Thyroid gland (tissue), 4 donors: ENCODE data around the gene PARP2. TPM values are rescaled to one million over a fixed set of nuclear protein-coding genes. Genes with fewer than 3 reads are reported as not detected.
A peak's percentile ranks its signal among the peaks of the same experiment; 100 is the strongest.

Experiments
- DNase-seq, 2 donors: peaks; one replicate each; pipeline ENCODE4 v3.0.0-alpha.2; 2019
- H3K27ac ChIP-seq, 3 donors: fragments of 200-600 bp; sonication (generic); 1 replicate in 2 of 3; 2 replicates in 1 of 3; pipeline ENCODE4 v1.5.1; 2016 to 2019; ENCODE audit warnings: mild to moderate bottlenecking in 1 of 3, moderate library complexity in 1 of 3
- H3K27me3 ChIP-seq: fragments of 200-600 bp; sonication (generic); one replicate; pipeline ENCODE4 v1.5.1; 2019
- H3K36me3 ChIP-seq, 2 donors: fragments of 200-600 bp; sonication (generic); one replicate each; pipeline ENCODE4 v1.5.1; 2016 to 2019
- H3K4me1 ChIP-seq, 2 donors: fragments of 200-600 bp; sonication (generic); one replicate each; pipeline ENCODE4 v1.5.1; 2017 to 2019
- H3K4me3 ChIP-seq, 3 donors: fragments of 200-600 bp; sonication (generic); replicated peaks in 1 of 3; 1 replicate in 2 of 3; 2 replicates in 1 of 3; pipeline ENCODE4 v1.5.1; 2016; ENCODE audit warnings: mild to moderate bottlenecking in 1 of 3
- H3K9me3 ChIP-seq: fragments of 200-600 bp; sonication (generic); one replicate; pipeline ENCODE4 v1.5.1; 2017
- CTCF ChIP-seq, 6 experiments: fragments of 200-600 bp in 3 of 6; fragments of 450-650 bp in 3 of 6; sonication (generic) in 3 of 6; IDR thresholded peaks; one replicate each; pipeline ENCODE4 v1.5.1; 2016 to 2019; ENCODE audit warnings: antibody characterized with exemption in 6 of 6, mild to moderate bottlenecking in 2 of 6, inconsistent platforms in 1 of 6, moderate library complexity in 1 of 6
- POLR2A ChIP-seq, 2 donors: fragments of 450-650 bp; IDR thresholded peaks; one replicate each; pipeline ENCODE4 v1.6.1; 2017; ENCODE audit warnings: antibody characterized with exemption in 2 of 2, mild to moderate bottlenecking in 2 of 2, moderate library complexity in 1 of 2
- WGBS, 2 donors: methylation state at CpG; one replicate each; pipeline ENCODE4 v1.1.5; 2017; 5-methylcytosine and 5-hydroxymethylcytosine counted together
- intact Hi-C: fragments of 100-400 bp; cut with DNase I; formaldehyde crosslinking; loops from one replicate; pipeline ENCODE4 v1.15.1; 2023
- total RNA-seq, 4 donors: library from RNA; depleted of rRNA; stranded (reverse); fragments of >200 nt; gene quantifications; one replicate each; pipeline ENCODE4 v1.2.3, GENCODE V29; 2016

Gene PARP2
- total RNA-seq, 4 donors from 2014 or later = 8.8 to 14.6 (median 9.7) TPM

- H3K36me3 ChIP-seq = peaks cover 4 to 11% of the 10 kb centered on the region in 2 donors
- no peaks in the 10 kb centered on the region for H3K27me3 ChIP-seq
- no peaks in the 10 kb centered on the region for H3K9me3 ChIP-seq
- DNase-seq = peak; percentile 75 to 84
- intact Hi-C loops = no loop called here
- TF ChIP-seq CTCF (IDR thresholded peaks at IDR 0.05) (peak in 5 of 6 experiments; percentile 78 to 93 (median 87)), POLR2A (IDR thresholded peaks at IDR 0.05) (no peak)
- peaks cover 6 to 7% of the 10 kb centered on the region in 2 donors for H3K4me1 ChIP-seq
- H3K27ac ChIP-seq = peak within 1 kb of the TSS in 1 of 3 donors; percentile 53
- H3K4me3 ChIP-seq = peak within 1 kb of the TSS; percentile 8 to 51 (median 41)
- whole genome bisulfite sequencing, 2 donors = 0 to 1% methylated on average over 27 of the region's 27 CpGs
Measured at GRCh38 chr14:20305265-20306078, 38.0 kb upstream of the PARP2 start, which contains the start of gene TTC5. Gene TTC5, minus strand, starts transcription at chr14:20305951. Its CDS starts 14 bp downstream, at chr14:20305937.

- TF ChIP-seq CTCF (IDR thresholded peaks at IDR 0.05) = peak in 1 of 6 experiments; percentile 65
- no peak for TF ChIP-seq POLR2A (IDR thresholded peaks at IDR 0.05)
- H3K27me3 ChIP-seq = no peaks in the 10 kb centered on the region
Measured at GRCh38 chr14:20306079-20306423, 37.4 kb upstream of the PARP2 start.

GRCh38 chr14:20314026-20314425 is 29.4 kb upstream of the PARP2 start:
- H3K9me3 ChIP-seq = no peaks in the 10 kb centered on the region
- peaks cover 34 to 52% of the 10 kb centered on the region in 2 donors for H3K36me3 ChIP-seq
- no peak overlapping the region for H3K4me3 ChIP-seq
- no peaks in the 10 kb centered on the region for H3K27me3 ChIP-seq
- no peak for TF ChIP-seq CTCF (IDR thresholded peaks at IDR 0.05)
- TF ChIP-seq POLR2A (IDR thresholded peaks at IDR 0.05) = no peak
- no peaks in the 10 kb centered on the region for H3K4me1 ChIP-seq
- WGBS, 2 donors = 94 to 97% methylated on average over 2 of the region's 2 CpGs
- DNase-seq = no peak
- no peak overlapping the region for H3K27ac ChIP-seq
- intact Hi-C loops = no loop called here

More at GRCh38 chr14:20306079-20306423, 37.4 kb upstream of the PARP2 start:
- whole genome bisulfite sequencing, 2 donors = 95 to 99% methylated on average over 1 of the region's 1 CpG
- DNase-seq = no peak
- intact Hi-C loops = no loop called here
- Histone ChIP-seq H3K36me3 (peaks cover 0 to 5% of the 10 kb centered on the region in 2 donors), H3K4me3 (peak overlapping the region in 1 of 3 donors; percentile 41), H3K9me3 (no peaks in the 10 kb centered on the region), H3K27ac (no peak overlapping the region), H3K4me1 (peaks cover 6 to 7% of the 10 kb centered on the region in 2 donors)

GRCh38 chr14:20317720-20318119 is 25.7 kb upstream of the PARP2 start:
- Histone ChIP-seq H3K4me1 (no peaks in the 10 kb centered on the region), H3K36me3 (peaks cover 40 to 45% of the 10 kb centered on the region in 2 donors), H3K4me3 (no peak overlapping the region), H3K9me3 (no peaks in the 10 kb centered on the region), H3K27me3 (no peaks in the 10 kb centered on the region), H3K27ac (no peak overlapping the region)
- WGBS, 2 donors = 96 to 97% methylated on average over 16 of the region's 16 CpGs
- intact Hi-C loops = no loop called here
- TF ChIP-seq POLR2A (IDR thresholded peaks at IDR 0.05) (no peak), CTCF (IDR thresholded peaks at IDR 0.05) (no peak)
- DNase-seq = no peak
